GM19023 (cell line): ENCODE measurements around the gene AKAP13.
"Not testable (repeated sequence)": the region's sequence is repeated elsewhere in the genome, so short reads cannot be mapped to it uniquely, and the experiment has no call there.

ENCODE experiments used
- ATAC-seq: cut with Tn5 transposase; IDR thresholded peaks from one replicate; pipeline ENCODE4 v1.9.1; 2021; ENCODE audit warnings: mild to moderate bottlenecking, moderate library complexity; ENCODE audit not compliant: unreplicated experiment

The AKAP13 gene

GRCh38 chr15:85796371-85796770 lies 416.0 kb downstream of the AKAP13 start:
- ATAC-seq, result not testable (repeated sequence)
